Measurements from ENCODE around the gene HS1BP3. TPM values are rescaled to one million over a fixed set of nuclear protein-coding genes. Genes with fewer than 3 reads are reported as not detected.

HS1BP3 gene
- total and polyA plus RNA-seq, 2 donors (not counting 3 experiments of a cell fraction or from before 2014, with no cell fraction given): 27.4 to 33.1 TPM

DNA sequence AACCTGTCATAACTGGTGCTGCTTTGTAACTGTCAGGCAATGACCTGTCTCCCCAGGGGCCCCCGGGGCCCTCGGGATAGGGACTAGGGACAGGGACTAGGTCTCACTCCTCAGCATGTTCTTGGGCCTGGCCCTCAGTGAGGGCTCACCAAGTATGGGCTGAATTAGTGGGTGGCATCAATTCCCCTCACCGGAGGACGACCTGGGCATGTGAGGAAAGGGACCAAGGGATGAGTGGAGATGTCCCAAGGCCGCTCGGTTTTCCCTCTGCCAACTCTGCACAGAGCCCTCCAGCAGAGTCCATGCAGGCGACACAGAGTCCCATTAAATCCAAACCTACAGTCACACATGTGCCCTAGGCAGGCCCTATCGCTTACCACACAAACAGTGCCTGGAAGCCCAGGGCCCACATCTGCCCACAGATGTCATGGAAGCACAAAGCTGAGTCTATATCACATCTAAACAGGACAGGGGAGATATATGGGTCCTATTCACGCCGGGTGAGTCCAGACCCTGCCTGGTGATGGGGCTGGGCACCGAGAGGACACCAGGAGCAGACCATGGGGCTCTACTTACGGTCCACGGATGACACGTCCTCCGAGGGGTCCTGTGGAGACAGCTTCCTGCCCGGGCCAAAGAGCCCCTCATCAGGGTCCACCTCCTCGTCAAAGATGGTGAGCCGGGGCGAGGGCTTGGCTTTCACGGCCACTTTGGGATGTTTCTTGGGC is 26.6 kb downstream of the HS1BP3 start:
- Histone ChIP-seq H3K9me1 (replicated peaks; ENCODE audit: control insufficient read depth, extremely low read depth, insufficient read depth, low read length) (no peaks in the 10 kb centered on the region), H3K27ac (ENCODE audit: insufficient read depth, low read depth, low read length) (no peak overlapping the region), H3K4me3 (replicated peaks in 1 of 3; ENCODE audit: insufficient read depth in 1 of 3, low read depth in 1 of 3, low read length in 3 of 3) (no peak overlapping the region), H3K9me3 (replicated peaks; ENCODE audit: control insufficient read depth, insufficient read depth, low read length) (no peaks in the 10 kb centered on the region), H3K4me1 (ENCODE audit: control insufficient read depth, extremely low read depth, insufficient read depth, low read length) (no peaks in the 10 kb centered on the region), H3K36me3 (ENCODE audit: control insufficient read depth in 2 of 2, extremely low read depth in 1 of 2, insufficient read depth in 2 of 2, low read length in 2 of 2) (peaks cover 0 to 22% of the 10 kb centered on the region in 2 experiments), H2AFZ (ENCODE audit: low read depth, low read length) (no peak overlapping the region), H3K79me2 (ENCODE audit: control insufficient read depth, insufficient read depth, low read length) (no peaks in the 10 kb centered on the region), H3K27me3 (ENCODE audit: control insufficient read depth in 2 of 2, insufficient read depth in 2 of 2, low read length in 2 of 2) (no peaks in the 10 kb centered on the region), H3K9ac (replicated peaks; ENCODE audit: extremely low read depth, insufficient read depth, low read length) (no peak overlapping the region), H3K4me2 (ENCODE audit: insufficient read depth, low read length) (no peak overlapping the region), H4K20me1 (replicated peaks; ENCODE audit: control insufficient read depth, extremely low read depth, insufficient read depth, low read length) (no peaks in the 10 kb centered on the region)
- ChIA-PET CTCF (interaction anchor here (0.7 kb wide), 1 partner anchor 172 kb away, joined by 3 read pairs; no protein-coding TSS in a partner anchor), POLR2A (no interaction called here)
- FAIRE-seq (no peak), DNase-seq (ENCODE audit: low read depth, low spot score) (no peak)
- TF ChIP-seq POLR2A (IDR thresholded peaks at IDR 0.05; ENCODE audit: low read depth, low read length): no peak
- no peak for TF ChIP-seq FOS (IDR thresholded peaks at IDR 0.05; ENCODE audit: borderline replicate concordance, insufficient read depth, low read length)
- dilution Hi-C loops (cut with MboI; ENCODE audit: extremely low pct_ligation_motif_present, low sequenced_read_pairs) (no loop called here), intact Hi-C loops (cut with micrococcal nuclease) (no loop called here)
- BruUV-seq (replicated peaks): no TSS peak

DNA sequence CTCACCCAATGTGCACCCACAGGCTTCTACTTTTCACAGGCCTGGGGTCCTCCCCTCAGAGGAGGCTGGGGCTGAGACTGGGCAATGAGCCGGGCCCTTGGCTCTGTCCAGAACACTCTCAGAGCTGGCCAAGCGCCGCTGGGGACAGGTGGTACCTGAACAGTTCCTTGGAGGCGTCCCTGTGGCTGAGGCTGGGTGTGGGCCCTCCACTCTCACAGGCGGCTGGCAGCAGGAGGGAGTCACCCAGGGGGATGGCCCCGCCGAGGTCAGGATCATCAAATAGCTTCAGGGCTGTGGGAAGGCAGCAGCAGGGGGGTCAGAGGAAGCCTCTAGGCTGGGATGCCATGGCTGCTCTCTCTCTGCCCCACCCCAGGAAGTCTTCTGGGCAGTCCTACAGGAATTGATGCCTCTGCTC is 27.1 kb downstream of the HS1BP3 start:
- H4K20me1 ChIP-seq (replicated peaks; ENCODE audit: control insufficient read depth, extremely low read depth, insufficient read depth, low read length): no peaks in the 10 kb centered on the region
- H3K9ac ChIP-seq (replicated peaks; ENCODE audit: extremely low read depth, insufficient read depth, low read length): no peak overlapping the region
- no peaks in the 10 kb centered on the region for H3K9me1 ChIP-seq (replicated peaks; ENCODE audit: control insufficient read depth, extremely low read depth, insufficient read depth, low read length)
- ChIA-PET POLR2A (no interaction called here), CTCF (no interaction called here)
- H2AFZ ChIP-seq (ENCODE audit: low read depth, low read length): no peak overlapping the region
- H3K4me1 ChIP-seq (ENCODE audit: control insufficient read depth, extremely low read depth, insufficient read depth, low read length): no peaks in the 10 kb centered on the region
- peaks cover 0 to 21% of the 10 kb centered on the region in 2 experiments for H3K36me3 ChIP-seq (ENCODE audit: control insufficient read depth in 2 of 2, extremely low read depth in 1 of 2, insufficient read depth in 2 of 2, low read length in 2 of 2)
- H3K4me3 ChIP-seq (replicated peaks in 1 of 3; ENCODE audit: insufficient read depth in 1 of 3, low read depth in 1 of 3, low read length in 3 of 3): no peak overlapping the region
- TF ChIP-seq JUN (IDR thresholded peaks at IDR 0.05; ENCODE audit: borderline replicate concordance, insufficient read depth, insufficient read length, low read depth) (no peak), EZH2 (IDR thresholded peaks at IDR 0.05; ENCODE audit: borderline replicate concordance, low read depth, low read length, severe bottlenecking) (no peak), POLR2AphosphoS5 (IDR thresholded peaks at IDR 0.05; ENCODE audit: insufficient read depth, low read depth, low read length) (no peak), MYC (IDR thresholded peaks at IDR 0.05; ENCODE audit: low read depth, low read length) (no peak), GATA2 (IDR thresholded peaks at IDR 0.05; ENCODE audit: insufficient read depth, insufficient read length, low read depth, low read length) (no peak), POLR2A (IDR thresholded peaks at IDR 0.05; ENCODE audit: low read depth, low read length) (no peak), FOS (IDR thresholded peaks at IDR 0.05; ENCODE audit: borderline replicate concordance, insufficient read depth, low read length) (no peak)
- TF ChIP-seq, protein P1, sequence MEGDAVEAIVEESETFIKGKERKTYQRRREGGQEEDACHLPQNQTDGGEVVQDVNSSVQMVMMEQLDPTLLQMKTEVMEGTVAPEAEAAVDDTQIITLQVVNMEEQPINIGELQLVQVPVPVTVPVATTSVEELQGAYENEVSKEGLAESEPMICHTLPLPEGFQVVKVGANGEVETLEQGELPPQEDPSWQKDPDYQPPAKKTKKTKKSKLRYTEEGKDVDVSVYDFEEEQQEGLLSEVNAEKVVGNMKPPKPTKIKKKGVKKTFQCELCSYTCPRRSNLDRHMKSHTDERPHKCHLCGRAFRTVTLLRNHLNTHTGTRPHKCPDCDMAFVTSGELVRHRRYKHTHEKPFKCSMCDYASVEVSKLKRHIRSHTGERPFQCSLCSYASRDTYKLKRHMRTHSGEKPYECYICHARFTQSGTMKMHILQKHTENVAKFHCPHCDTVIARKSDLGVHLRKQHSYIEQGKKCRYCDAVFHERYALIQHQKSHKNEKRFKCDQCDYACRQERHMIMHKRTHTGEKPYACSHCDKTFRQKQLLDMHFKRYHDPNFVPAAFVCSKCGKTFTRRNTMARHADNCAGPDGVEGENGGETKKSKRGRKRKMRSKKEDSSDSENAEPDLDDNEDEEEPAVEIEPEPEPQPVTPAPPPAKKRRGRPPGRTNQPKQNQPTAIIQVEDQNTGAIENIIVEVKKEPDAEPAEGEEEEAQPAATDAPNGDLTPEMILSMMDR (IDR thresholded peaks at IDR 0.05; ENCODE audit: extremely low read depth in 1 of 2, insufficient read depth in 1 of 2, low read depth in 1 of 2, low read length in 2 of 2): no peak
- TF ChIP-seq, protein P2, sequence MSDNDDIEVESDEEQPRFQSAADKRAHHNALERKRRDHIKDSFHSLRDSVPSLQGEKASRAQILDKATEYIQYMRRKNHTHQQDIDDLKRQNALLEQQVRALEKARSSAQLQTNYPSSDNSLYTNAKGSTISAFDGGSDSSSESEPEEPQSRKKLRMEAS (IDR thresholded peaks at IDR 0.05; ENCODE audit: insufficient read depth, insufficient read length): no peak
- BruUV-seq (replicated peaks): no TSS peak
- dilution Hi-C loops (cut with MboI; ENCODE audit: extremely low pct_ligation_motif_present, low sequenced_read_pairs): no loop called here
- intact Hi-C loops (cut with micrococcal nuclease): no loop called here
- H3K27me3 ChIP-seq (ENCODE audit: control insufficient read depth in 2 of 2, insufficient read depth in 2 of 2, low read length in 2 of 2): no peaks in the 10 kb centered on the region
- H3K4me2 ChIP-seq (ENCODE audit: insufficient read depth, low read length): no peak overlapping the region
- H3K27ac ChIP-seq (ENCODE audit: insufficient read depth, low read depth, low read length): no peak overlapping the region
- no peaks in the 10 kb centered on the region for H3K9me3 ChIP-seq (replicated peaks; ENCODE audit: control insufficient read depth, insufficient read depth, low read length)
- no peak for DNase-seq (ENCODE audit: low read depth, low spot score)
- no peak for FAIRE-seq
- no peaks in the 10 kb centered on the region for H3K79me2 ChIP-seq (ENCODE audit: control insufficient read depth, insufficient read depth, low read length)
